Activated T-helper 9 cell treated with anti-CD3 and anti-CD28 coated beads, Interleukin-2, amount 50 U/mL, for 16 hours (primary cell): ENCODE measurements around the gene LIN54.
"Not testable (repeated sequence)": the region's sequence is repeated elsewhere in the genome, so short reads cannot be mapped to it uniquely, and the experiment has no call there.

ENCODE experiments used
- DNase-seq: peaks from one replicate; pipeline ENCODE4 v3.0.0-alpha.2; 2020; ENCODE audit warnings: low read depth

LIN54 gene

DNA sequence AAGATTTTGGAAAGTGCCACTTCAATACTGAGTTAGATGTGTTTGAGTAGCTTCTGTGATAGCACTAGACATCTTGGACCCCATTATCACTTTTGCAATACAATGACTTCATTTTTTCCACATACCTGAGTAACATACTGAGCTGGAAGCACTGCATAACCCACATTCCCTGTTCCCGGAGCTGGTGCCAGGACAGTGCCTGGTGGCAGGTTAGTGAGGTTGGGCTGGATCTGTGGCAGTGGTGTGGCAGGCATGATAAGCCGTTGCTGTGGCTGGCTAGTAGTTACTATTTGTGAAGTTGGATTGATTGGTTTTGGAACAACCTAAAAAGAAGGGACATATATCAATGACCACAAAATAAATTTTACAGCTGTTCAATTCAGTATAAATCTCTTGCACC, 71.2 kb downstream of the LIN54 start:
- no peak for DNase-seq

DNA sequence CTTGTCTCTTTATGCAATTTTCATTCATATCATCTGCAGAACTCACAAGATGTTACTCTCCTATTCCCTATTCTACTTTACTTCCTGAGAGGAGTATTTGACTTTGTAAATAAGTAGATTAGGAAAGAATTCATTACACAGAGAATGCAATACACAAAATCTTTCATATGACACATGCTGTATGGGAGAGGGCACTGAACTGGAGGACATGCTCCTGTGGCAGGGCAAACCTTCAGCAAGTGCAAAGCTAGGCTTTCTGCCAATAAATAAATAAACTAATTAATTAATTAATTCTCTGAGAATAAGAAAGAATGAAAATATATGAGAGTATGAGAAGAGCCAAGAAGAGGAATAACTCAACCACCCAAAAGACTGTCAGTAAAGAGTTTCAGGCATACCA, 76.2 kb downstream of the LIN54 start:
- DNase-seq, result no peak

DNA sequence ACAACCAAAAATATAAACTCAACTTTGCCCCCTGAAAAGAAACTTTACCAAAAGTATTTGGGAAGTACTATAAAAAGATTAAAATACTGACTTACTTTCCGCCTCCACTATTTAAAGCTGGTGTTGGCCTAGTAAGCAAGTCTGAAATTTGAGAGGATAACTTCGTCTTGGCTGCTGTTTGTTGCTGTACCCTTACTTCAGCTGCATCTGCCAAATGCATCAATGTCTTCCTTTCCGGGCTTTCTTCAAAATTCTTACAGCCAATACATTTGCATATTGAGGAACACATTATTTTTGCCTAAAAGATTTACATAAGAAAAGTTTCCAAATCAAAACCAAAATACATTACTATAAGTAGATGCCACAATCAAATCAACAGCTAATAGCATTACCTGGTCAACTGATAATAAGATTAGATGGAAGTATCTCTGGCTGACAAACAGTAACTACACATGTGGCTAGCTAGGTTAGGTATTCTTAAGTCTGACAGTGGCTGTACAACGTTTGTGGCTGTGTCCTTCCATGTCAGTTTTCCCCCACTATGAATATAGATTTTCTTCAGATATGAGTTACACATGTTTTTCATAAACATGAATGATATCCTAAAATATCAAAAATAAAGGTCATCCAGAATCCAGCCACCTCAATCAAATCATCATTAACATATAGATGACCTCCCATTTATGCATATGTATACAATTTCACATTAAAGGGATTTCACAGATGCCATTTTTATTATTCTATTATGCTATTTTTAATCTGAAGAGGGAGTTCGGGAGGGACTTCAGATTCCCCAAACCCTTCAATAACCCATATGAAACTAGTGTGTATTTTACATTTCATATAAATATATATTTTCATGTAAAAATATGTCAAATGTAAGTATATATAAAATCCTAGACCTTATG, 79.5 kb downstream of the LIN54 start:
- no peak for DNase-seq

DNA sequence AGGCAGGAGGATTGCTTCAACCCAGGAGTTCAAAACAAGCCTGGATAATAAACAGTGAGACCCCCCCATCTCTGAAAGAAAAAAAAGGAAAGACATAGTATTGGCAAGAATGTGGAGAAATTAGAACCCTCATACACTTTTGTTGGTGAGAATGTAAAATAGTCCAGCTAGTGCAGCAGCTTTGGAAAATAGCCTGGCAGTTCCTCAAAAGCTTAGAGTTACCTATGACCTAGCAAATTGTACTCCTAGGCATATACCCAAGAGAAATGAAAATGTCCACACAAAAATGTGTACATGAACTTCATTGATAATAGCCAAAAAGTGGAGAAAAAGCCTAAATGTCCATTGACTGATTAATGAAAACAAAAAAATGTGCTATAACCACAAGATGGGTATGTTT, 88.8 kb downstream of the LIN54 start:
- DNase-seq, result no peak

DNA sequence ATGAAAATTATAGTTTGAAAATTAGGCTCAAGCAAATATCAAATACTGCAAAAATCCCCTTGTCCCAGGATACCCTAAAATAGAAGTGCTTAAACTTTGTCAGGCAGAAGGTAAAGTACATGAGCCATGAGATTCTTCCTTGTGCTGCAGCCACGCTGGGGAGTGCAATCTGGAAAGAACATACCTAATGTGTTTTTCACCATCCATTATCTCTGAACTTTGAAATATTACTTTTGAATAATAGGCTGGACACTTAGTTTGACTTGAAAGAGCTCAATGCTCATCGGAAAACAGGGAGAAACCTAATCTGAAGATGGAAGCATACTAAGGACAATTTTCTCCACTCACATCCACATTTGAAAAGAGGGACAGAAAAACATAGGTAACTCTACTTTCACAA, 91.2 kb downstream of the LIN54 start:
- DNase-seq, result no peak

- DNase-seq, result no peak
These were observed 92.5 kb downstream of the LIN54 start for GRCh38 chr4:82918091-82918490.

- not testable (repeated sequence) for DNase-seq
These were observed 96.7 kb downstream of the LIN54 start for GRCh38 chr4:82913968-82914367.

- no peak for DNase-seq
These were observed 97.3 kb downstream of the LIN54 start for GRCh38 chr4:82913305-82913704.

GRCh38 chr4:82909326-82909725, 101.3 kb downstream of the LIN54 start:
- DNase-seq, result no peak

DNA sequence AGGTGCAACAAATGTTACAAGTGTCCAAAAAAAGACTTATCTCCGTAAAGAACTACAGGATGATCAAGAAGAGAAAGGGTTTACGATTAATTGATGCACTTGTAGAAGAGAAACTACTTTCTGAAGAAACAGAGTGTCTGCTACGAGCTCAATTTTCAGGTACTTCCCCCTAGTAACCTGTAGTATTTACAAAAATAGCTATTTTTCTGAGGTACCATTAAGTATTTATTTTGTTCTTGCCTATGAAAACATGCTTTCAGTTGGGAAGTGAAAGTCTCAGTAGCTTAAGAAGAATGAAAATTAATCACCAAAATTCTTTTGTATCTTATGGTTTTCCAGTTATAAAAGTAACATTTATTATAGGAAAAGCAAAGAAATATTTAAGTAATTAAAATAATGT, 104.2 kb downstream of the LIN54 start:
- DNase-seq, result no peak

GRCh38 chr4:82905205-82905604, 105.4 kb downstream of the LIN54 start:
- DNase-seq, result peak; percentile 3

- DNase-seq, result no peak
These were observed 106.9 kb downstream of the LIN54 start for GRCh38 chr4:82903737-82904136.

GRCh38 chr4:82901183-82901718, 109.4 kb downstream of the LIN54 start:
- no peak for DNase-seq

GRCh38 chr4:82900411-82901182, 110.0 kb downstream of the LIN54 start, which contains the start of gene THAP9:
THAP9 (plus strand) TSS chr4:82900735; CDS start chr4:82900803, 68 bp downstream.
- DNase-seq, result peak; percentile 96

GRCh38 chr4:82900066-82900410, 110.6 kb downstream of the LIN54 start:
- DNase-seq, result no peak

DNA sequence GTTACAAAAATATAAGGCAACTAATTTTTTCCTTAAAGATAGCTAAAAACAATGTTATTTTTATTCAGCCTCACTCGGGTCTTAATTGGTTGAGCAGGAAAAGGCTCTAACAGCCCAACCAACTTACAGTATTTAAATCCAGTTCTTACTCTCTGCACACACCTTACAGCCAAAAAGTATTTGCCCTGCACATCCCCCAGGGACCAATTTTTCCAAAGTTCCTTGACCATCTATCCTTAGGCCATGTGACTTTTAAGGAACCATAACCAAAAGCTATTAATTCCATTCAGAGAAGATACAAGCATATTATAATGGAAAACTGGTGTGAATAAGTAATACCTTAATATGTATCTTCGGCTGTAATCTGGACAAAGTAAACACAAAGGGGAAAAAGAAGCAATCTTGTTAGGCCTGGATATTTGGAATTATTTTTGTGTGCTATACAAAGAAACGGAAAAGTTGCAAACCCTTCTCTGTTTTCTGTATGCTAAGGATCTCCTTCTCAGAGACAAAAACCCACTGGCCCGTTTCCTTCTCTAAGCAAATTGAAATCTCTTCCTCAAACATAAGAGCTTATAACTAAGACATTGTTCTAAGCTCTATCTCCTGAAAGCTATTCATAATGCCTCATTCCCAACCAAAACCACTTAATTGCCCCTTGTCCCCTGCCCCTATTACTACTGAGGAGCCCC, 111.1 kb downstream of the LIN54 start:
- DNase-seq, result no peak

DNA sequence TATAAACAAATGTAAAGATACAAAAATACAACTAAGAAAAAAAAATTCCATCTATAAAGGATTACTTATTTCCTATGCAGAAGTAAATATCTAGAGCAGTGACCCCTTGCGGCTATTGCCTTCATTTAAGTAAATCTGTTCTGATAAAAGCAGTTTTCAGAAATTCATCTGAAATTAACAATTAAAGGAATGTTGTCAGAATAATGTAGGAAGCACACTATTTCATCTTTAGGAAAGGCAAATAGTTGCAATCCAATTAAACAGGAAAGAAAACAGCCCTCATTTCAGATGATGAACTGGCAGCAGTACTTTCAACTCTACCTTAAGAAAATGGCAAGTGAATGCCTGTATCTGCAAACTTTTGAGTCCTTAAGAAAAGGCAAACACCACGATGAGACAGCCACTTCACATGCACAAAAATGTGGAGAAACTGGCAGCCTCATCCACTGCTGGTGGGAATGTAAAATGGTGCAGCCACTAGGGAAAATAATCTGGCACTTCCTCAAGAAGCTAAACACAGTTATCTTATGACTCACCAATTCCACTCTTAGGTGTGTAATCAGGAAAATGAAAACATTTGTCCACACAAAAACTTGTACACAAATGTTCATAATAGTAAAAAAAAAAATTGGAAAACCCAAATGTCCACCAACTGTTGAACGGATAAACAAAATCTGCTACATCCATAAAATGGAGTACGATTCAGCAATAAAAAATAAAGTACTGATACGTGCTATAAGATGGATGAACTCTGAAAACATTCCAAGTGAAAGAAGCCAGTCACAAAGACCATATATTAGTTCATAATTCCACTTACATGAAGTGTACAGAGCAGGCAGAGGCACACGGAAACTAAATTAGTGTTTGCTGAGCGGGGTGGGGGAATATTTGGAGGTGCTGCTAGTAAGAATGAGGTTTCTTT, 112.0 kb downstream of the LIN54 start:
- DNase-seq, result no peak

DNA sequence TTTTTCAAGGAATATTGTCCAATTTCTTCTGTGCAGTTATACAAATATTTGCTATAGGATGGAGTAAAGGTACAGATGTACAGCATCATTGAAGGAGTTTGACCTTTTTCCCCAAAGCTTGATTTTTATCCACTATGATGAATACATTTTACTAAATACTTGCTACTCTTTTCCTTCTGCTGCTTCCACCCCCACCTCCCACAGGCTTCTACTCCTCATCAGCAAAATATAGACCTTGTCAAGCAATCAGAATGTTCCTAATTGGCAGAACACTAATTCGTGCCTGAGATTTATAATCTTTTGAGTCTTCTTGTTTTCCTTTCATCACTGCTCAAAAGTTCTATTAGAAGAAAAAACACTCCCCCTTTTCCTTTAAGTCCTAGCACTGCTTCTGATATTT, 113.9 kb downstream of the LIN54 start:
- DNase-seq, result no peak

GRCh38 chr4:82893942-82894341, 116.7 kb downstream of the LIN54 start:
- DNase-seq, result no peak

- no peak for DNase-seq
These were observed 118.2 kb downstream of the LIN54 start for GRCh38 chr4:82892467-82892802.

DNA sequence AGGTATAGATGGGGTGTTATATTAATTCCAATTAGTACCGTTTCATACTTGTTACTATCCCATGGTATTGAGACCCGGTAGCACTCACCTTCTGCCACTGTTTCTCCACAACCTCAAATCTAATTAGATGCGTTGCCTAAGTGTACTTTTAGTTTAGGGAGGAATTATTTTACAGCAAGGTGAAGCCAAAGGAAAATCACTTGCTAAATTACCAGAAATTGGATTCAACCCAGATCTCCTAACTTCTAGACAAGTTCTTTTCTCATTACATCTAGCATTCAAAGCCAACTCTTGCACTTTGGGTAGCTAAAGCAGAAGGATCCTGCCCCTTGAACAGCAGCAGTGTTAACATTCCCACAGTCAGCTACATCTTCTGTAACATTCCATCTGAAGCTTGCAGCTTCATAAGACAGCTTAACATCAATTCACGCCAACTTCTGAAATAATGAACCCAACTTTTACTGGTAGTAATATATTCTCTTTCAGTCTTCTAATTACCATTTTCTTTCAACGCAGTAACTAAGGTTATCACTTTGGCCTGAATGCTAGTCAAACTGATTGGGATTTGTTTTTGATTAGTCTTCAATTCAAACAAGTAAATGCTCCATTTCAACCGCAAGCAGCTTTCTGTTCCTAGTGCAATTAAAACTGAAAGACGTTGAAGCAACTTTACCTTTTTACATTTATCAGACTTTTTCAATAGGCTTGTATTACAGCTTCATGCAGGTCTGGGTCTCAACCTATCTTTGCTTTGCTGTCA, 118.7 kb downstream of the LIN54 start:
- DNase-seq, result no peak
